Measurements from ENCODE around the gene MAPT.

The MAPT gene

DNA sequence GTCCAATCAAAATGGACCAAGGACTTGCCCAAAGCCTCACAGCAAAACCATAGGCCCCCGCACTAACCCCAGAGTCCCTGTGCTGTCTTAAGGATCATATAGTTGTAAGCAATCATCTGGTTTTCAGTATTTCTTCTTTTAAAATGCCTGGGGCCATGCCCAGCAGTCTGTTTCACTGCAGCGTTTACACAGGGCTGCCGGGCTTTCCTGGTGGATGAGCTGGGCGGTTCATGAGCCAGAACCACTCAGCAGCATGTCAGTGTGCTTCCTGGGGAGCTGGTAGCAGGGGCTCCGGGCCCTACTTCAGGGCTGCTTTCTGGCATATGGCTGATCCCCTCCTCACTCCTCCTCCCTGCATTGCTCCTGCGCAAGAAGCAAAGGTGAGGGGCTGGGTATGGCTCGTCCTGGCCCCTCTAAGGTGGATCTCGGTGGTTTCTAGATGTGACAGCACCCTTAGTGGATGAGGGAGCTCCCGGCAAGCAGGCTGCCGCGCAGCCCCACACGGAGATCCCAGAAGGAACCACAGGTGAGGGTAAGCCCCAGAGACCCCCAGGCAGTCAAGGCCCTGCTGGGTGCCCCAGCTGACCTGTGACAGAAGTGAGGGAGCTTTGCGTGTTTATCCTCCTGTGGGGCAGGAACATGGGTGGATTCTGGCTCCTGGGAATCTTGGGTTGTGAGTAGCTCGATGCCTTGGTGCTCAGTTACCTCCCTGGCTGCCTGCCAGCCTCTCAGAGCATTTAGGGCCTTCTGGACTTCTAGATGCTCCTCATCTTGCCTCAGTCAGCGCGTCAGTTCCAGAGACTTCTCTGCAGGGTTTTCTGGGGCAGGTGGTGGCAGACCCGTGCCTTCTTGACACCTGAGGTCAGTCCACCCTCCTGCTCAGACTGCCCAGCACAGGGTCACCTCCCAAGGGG is 79.8 kb downstream of the MAPT start:
- no peak for DNase-seq (ENCODE audit: low spot score)

DNA sequence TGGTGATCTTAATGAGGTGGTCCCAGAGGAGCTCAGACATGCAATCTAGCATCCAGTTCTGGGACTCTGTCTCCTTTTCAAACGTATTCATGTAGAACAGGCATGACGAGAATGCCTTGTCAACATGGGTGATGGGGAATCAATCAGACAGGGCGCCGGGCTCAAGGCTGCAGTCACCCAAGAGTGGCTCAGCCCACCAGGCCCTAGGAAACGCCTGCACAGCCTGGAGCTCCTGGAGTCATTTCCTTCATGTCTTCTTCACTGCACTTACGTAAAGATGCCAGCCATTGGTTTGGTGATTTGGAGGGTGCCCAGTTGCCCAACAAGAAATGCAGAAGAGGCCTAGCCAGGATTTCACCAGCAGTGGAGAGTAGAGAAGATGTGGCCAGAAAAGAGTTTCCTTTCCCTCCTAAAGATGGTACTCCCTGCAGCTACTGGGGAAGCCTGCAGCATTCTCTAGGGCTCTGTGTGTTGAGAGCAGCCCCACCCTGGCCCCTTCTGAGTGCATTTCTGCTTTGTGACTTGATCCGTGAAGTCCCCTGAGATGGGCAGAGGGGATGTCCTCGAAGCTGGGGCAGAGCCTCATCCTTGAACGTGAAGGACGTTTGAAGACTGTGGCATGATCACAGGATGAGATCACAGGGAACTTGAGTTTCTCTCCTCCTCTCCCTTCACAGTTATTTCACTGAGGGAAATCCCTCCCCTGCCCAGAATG is 80.7 kb downstream of the MAPT start:
- no peak for DNase-seq (ENCODE audit: low spot score)

DNA sequence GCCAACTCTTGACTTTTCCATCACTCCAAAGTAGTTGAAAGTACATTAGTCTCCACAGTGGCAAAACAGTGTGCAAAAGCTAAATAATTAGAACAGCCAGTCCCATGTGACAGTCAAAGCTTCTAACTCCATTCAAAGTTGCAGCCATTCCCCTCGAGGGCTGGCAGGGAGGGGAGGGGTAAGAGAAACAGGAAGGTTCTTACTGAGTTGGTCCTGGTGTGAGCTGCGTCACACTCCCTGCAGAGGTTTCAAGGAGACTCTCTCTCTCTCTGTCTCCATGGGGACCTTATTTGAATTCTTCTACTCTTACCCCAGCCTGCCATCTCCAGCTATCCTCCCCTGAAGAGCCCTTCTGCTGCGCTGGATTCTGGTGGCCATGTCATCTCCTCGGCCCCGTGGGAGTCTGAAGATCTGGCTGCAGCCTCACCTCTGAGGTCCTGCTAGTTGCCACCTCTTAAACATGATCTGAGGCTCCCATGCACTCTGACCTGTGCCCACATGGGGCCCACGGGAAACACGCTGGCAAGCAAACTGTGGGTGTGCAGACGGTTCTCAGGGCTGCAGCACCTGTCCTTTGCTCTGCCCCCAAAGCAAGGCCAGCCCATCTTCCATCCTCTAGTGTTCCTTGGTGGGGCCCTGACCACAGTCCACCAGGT is 81.4 kb downstream of the MAPT start:
- DNase-seq (ENCODE audit: low spot score), result no peak

DNA sequence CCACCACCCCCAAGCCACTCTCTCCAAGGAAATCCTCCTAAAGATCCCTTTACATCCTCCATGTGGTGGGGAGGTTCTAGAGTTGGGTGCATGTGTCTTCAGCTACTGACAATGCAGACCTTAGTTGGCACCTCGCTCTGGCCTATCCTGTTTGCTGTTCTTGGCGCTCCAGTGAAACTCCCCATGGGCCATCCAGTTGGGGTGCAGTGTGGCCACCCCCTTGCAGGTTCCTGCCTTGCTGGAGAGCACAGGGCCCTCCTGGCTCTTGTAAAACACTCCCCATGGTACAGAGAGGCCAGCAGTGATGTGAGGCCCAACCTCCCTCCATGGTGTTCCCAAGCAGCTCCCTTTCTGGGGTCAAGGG is 82.0 kb downstream of the MAPT start:
- DNase-seq (ENCODE audit: low spot score), result no peak

DNA sequence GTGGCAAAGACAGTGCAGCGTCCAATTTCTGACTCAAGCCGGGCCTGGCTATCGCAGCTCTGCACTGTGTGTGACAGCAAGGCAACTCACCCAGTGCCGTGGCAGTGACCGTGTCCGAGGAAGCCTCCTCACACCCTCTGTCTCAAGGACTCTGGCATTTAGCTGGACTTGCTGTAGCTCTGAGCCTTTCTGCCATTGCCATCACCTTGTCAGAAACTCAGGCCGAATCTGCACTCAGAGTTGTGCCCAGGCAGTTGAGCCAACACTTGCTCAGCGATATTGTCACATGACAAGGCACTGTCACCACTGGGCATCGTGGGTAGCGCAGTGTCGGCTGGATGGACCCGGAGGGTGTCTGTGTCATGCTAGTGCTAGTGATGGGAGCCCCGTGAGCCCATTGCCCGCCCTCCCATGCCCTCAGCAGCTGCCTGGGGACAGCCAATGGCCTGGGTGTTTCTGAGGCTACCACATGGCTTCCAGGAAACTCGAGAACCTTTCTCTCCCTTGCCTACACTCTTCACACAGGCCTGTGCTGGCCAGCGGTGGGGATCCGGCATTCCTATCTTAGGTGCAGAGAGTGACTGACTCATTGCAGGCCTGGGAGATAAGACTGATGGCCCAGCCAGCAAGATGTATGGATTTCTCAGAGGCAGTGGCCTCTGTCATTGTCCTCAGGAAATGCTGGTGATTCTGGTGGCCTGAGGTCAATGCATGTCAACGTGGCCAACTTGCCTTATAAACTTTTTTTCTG is 82.6 kb downstream of the MAPT start:
- no peak for DNase-seq (ENCODE audit: low spot score)

DNA sequence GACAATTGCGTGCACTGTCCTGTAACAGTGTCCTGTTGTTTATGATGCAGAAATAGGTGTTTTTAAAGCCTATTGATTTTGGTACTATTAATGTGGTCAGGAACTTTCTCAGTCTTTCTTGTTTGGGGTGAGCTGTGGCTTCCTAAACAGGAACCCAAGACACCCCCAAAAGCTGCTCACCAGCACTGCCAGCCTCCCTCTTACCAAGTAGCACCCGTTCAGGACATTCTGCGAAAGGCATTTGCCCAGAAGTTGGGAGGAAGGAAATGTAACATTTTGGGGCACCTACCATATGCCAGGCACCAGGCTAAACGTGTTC is 83.1 kb downstream of the MAPT start:
- DNase-seq (ENCODE audit: low spot score), result no peak

DNA sequence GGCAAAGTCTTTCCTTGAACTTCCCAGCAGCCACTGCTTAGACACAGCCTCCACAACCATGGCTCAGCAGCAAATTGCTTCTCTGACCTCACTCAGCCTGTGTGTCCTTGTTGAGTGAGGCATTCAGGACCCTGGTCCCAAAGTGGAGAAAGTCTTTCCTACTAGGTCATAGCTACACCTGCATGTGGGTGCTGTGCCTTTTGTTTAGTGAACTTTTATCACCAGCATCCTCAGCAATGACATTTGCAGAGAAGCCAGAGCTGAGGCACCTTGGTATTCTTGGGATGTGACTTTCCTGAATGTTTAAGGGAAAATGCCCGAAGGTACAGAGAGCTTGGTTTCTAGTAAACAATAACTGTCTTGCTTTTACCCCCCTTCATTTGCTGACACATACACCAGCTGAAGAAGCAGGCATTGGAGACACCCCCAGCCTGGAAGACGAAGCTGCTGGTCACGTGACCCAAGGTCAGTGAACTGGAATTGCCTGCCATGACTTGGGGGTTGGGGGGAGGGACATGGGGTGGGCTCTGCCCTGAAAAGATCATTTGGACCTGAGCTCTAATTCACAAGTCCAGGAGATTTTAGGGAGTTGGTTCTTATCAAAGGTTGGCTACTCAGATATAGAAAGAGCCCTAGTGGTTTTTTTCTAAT is 83.7 kb downstream of the MAPT start:
- no peak for DNase-seq (ENCODE audit: low spot score)

DNA sequence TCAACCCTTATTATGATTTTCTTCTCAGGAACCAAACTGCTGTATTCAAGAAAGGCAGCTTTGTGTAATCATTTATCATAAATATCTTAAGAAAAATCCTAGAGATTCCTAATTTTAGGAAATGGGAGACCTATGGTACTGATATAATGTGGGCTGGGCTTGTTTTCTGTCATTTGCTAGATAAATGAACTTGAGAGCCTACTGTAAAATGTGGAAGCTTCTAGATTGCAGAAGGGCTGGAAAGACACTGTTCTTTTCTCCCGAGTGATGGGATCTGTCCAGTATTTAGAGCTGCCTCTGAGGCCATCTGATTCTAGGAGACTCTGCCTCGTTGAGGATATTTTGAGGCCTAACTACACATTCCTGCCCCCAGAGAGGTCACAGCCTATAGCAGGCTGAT is 84.8 kb downstream of the MAPT start:
- DNase-seq (ENCODE audit: low spot score), result no peak

DNA sequence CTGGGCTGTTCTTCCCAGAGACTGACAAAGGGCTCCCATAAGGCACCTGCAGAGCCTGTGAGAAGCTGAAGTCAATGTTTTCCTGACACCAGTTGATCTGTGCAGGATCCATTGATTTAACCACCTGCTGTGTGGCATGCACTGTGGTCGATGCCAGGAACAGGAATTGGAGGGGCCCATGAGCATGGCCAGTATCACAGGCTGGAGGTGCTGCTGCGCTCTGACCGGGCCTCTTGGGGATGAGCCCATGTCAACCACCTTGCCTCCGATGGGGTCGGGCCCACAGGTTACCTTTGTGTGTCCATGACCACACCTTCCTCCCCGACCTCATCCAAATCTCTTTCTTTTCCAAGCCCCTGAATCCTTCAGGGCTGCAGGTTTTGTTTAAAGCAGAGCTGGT is 86.5 kb downstream of the MAPT start:
- DNase-seq (ENCODE audit: low spot score), result no peak

DNA sequence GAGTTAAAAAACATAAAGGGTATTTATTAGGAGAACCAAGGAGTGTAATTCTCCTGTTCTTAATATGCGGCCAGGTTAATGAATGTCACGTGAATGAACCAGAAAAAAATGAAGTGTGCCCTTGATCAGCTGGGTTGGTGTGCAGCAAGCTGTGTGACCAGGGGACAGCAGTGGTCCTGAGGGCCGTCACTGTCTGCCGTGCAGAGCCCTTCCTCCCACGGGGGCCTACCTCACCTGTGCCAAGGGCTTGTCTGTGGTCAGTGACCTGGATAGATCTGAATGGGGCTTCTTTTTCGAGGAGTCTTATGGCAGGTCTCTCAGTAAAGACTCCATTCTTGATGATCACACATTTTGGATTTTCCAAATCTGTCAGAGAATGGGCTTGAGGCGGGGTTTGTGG is 87.0 kb downstream of the MAPT start:
- no peak for DNase-seq (ENCODE audit: low spot score)

DNA sequence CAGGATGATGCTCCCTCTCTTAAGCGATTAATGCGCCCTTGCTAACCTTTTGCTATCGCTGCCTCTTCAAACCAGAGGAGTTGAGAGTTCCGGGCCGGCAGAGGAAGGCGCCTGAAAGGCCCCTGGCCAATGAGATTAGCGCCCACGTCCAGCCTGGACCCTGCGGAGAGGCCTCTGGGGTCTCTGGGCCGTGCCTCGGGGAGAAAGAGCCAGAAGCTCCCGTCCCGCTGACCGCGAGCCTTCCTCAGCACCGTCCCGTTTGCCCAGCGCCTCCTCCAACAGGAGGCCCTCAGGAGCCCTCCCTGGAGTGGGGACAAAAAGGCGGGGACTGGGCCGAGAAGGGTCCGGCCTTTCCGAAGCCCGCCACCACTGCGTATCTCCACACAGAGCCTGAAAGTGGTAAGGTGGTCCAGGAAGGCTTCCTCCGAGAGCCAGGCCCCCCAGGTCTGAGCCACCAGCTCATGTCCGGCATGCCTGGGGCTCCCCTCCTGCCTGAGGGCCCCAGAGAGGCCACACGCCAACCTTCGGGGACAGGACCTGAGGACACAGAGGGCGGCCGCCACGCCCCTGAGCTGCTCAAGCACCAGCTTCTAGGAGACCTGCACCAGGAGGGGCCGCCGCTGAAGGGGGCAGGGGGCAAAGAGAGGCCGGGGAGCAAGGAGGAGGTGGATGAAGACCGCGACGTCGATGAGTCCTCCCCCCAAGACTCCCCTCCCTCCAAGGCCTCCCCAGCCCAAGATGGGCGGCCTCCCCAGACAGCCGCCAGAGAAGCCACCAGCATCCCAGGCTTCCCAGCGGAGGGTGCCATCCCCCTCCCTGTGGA is 88.6 kb downstream of the MAPT start:
- DNase-seq (ENCODE audit: low spot score), result no peak

DNA sequence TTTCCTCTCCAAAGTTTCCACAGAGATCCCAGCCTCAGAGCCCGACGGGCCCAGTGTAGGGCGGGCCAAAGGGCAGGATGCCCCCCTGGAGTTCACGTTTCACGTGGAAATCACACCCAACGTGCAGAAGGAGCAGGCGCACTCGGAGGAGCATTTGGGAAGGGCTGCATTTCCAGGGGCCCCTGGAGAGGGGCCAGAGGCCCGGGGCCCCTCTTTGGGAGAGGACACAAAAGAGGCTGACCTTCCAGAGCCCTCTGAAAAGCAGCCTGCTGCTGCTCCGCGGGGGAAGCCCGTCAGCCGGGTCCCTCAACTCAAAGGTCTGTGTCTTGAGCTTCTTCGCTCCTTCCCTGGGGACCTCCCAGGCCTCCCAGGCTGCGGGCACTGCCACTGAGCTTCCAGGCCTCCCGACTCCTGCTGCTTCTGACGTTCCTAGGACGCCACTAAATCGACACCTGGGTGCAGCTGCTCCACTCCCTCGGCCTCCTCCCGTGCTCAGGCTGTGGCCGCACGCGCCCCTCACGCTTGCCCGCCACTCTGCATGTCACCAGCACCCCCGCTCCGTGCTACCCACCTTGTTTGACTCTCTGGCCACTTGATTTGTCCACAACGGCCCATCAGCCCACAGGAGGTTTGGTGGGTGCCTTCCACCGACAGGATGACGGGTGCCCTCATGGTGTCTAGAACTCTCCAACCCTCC is 89.4 kb downstream of the MAPT start:
- DNase-seq (ENCODE audit: low spot score), result no peak

DNA sequence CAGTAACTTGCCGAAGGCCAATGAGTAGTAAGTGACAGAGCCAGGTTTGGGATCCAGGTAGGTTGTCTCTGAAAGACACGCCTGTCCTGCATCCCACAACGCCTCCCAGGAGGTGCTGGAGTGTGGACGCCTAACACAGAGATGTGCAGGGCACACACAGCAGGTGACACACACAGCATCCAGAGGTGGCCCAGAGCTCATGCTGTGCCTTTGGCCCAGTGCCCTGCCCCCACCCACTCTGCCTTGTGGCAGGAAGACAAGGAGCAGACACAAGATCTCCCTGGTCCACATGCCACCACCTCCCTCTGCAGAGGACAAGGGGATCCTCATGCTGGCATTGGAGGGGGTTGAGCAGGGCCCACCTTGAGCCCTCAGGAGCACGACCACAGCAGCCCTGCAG is 90.0 kb downstream of the MAPT start:
- DNase-seq (ENCODE audit: low spot score), result no peak

DNA sequence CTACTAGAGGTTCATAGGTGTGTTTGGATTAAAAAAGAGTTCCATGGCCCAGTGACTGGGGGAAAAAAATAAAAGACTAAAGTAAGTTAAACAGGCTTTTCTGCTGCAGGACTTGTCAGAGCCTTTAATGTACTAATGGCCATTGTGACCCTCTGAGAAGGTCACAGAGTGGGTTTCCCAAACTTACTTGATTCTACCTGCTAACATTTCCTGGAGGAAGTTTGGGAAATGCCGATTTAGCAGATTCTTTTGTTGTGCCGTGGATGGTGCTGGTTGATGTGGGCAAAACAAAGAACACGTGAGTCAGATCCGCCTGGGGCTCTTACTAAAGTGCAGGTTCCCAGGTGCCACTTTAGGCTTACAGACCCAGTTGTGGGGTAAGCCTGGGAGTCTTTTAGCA is 91.1 kb downstream of the MAPT start:
- no peak for DNase-seq (ENCODE audit: low spot score)

DNA sequence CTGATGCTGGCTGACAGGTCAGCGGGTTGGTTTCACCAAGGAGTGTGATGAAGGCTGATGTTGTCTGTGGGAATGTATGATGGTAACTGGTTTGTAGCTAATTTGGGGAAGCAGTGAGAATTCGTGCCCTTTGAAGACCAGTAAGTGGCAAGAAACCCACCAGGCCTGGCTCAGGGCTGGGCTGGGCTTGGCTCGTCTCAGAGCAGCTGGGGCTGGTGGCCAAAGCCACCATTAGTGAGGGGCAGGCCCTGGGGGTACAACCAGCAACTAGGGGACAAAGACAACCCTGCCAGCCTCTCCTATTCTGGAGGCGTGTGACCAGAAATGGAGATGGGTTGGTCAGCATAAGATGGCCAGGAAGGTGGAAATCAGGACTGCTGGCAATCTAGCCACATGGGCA is 91.7 kb downstream of the MAPT start:
- no peak for DNase-seq (ENCODE audit: low spot score)

DNA sequence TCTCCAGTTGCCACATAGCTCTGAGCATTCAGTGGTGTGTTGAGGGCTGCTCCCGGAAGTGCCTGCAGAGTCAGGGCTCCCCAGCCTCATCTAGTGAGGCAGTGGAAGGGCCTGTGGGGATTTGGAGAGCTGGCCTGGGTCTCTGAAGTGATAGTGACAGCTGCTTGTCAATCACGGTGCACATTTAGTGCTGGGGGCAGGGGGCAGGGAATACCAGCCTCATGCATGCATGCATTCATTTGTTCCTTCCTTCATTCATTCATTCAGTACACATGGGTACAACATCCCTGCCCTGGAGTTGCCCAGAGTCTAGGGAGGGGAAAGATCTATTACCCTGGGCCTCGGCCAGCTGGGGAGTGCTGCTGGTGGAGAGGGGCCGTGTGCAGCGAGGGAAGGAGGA is 93.4 kb downstream of the MAPT start:
- no peak for DNase-seq (ENCODE audit: low spot score)

DNA sequence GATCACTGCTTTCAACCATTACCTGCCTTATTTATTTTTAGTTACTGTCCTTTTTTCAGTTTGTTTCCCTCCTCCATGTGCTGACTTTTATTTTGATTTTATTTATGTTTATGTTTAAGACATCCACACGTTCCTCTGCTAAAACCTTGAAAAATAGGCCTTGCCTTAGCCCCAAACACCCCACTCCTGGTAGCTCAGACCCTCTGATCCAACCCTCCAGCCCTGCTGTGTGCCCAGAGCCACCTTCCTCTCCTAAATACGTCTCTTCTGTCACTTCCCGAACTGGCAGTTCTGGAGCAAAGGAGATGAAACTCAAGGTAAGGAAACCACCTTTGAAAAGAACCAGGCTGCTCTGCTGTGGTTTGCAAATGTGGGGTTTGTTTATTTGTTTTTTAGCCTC is 95.4 kb downstream of the MAPT start:
- DNase-seq (ENCODE audit: low spot score), result no peak

DNA sequence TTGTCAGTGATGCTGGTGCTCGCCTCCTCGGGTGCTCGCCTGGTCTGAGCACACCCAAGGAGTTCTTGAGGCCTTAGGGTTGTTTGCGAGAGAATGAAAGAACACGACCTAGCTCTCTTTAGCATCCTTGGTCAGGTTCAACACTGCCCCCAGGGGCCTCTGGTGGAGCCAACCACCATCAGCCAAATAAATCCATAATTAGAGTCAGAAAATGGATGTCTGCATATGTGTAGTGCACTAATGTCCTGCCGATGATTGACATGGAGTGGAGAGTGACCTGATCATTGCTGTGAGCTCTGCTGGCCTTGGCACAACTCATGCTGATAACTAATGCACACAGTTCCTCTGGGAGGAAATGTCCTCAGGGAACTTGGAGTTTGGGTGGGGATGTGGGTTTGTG is 96.5 kb downstream of the MAPT start:
- no peak for DNase-seq (ENCODE audit: low spot score)

DNA sequence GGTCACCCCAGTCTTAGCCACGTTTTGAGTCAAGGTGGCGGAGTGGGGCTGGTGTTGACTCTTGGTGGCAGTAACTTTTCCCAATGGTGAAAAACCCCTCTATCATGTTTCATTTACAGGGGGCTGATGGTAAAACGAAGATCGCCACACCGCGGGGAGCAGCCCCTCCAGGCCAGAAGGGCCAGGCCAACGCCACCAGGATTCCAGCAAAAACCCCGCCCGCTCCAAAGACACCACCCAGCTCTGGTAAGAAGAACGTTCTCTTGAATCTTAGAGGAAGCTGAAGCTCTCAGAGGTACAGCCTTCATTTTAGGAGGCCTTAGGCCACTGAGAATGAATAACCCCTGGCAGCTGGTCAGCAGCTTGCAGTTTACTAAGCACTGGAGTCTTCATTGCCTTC is 97.0 kb downstream of the MAPT start:
- no peak for DNase-seq (ENCODE audit: low spot score)

DNA sequence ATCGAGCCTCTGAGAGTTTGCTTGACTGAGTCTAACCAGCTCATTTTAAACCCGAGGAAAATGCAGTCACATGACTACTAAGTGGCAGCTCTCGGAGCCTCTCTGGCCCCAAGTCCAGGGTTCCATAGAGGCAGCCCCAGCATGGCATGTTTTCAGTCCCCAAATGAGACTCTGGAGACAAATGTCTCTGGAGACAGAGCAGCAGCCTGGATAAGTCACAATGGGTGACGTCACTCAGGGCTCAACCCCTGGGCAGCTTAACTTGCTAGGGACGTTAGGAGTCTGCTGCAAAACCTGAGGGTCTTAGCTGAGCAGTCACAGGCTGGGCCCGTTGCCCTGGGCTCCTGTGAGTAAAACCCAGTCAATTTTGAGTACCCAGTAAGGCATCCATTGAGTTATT is 97.8 kb downstream of the MAPT start:
- DNase-seq (ENCODE audit: low spot score), result no peak

DNA sequence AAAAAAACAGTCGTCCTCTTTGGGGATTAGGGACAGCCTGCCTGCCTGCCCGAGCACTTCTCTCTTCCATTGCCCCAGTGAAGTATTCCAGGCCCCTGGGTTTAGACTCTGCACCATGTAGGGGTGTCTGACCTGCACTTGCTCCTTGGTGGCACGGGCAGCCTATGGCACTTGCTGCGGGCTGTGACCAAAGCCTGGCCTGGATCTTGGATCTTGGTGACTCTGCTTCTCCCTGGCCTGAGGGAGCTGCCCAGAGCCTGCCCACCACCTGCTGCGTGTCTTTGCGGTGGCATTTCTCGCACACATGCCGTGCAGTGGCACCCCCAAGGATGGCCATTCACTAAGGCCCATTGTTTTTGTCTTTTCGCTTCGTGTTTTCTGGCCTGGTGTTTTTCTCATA is 98.5 kb downstream of the MAPT start:
- no peak for DNase-seq (ENCODE audit: low spot score)

Data from ecto neural progenitor cell (in vitro differentiated cells).